Measurements from ENCODE around the gene ING1.

Gene ING1

GRCh38 chr13:110683921-110684320, 29.6 kb upstream of the ING1 start:
- Histone ChIP-seq H3K9me3 (ENCODE audit: control extremely low read depth in 1 of 5, control insufficient read depth in 4 of 5, insufficient read depth in 2 of 5, low read depth in 1 of 5, low read length in 4 of 5) (no peaks in the 10 kb centered on the region), H3K27me3 (replicated peaks in 2 of 5; ENCODE audit: control insufficient read depth in 4 of 5, insufficient read depth in 5 of 5, low read length in 4 of 5) (no peaks in the 10 kb centered on the region), H3K27ac (ENCODE audit: insufficient read depth in 1 of 2, low read depth in 1 of 2, low read length in 2 of 2, poor library complexity in 1 of 2, severe bottlenecking in 2 of 2) (no peak overlapping the region), H3K4me1 (ENCODE audit: control extremely low read depth in 1 of 4, control insufficient read depth in 4 of 4, insufficient read depth in 4 of 4, low read length in 3 of 4) (no peaks in the 10 kb centered on the region), H3K4me3 (ENCODE audit: control insufficient read depth in 1 of 7, extremely low read depth in 1 of 7, insufficient read depth in 4 of 7, low read depth in 2 of 7, low read length in 6 of 7) (no peak overlapping the region), H3K36me3 (ENCODE audit: control insufficient read depth in 4 of 4, insufficient read depth in 4 of 4, low read length in 3 of 4) (peaks cover 8 to 86% (median 58%) of the 10 kb centered on the region in 4 experiments)
- 98% methylated on average over 5 of the region's 5 CpGs for WGBS (ENCODE audit: insufficient coverage)
- DNase-seq: no peak
- ChIA-PET CTCF (interaction anchor here (0.7 to 4.9 kb wide), 11 partner anchors 9 to 228 kb away, joined by 3 to 22 read pairs (median 6); no protein-coding TSS in a partner anchor), POLR2A (no interaction called here)

- CTCF ChIA-PET: interaction anchor here (1.2 to 4.9 kb wide), 8 partner anchors 8 to 39 kb away, joined by 3 to 22 read pairs (median 7); no protein-coding TSS in a partner anchor
- Histone ChIP-seq H3K9me3 (ENCODE audit: control extremely low read depth in 1 of 5, control insufficient read depth in 4 of 5, insufficient read depth in 2 of 5, low read depth in 1 of 5, low read length in 4 of 5) (no peaks in the 10 kb centered on the region), H3K27me3 (replicated peaks in 2 of 5; ENCODE audit: control insufficient read depth in 4 of 5, insufficient read depth in 5 of 5, low read length in 4 of 5) (no peaks in the 10 kb centered on the region), H3K27ac (ENCODE audit: insufficient read depth in 1 of 2, low read depth in 1 of 2, low read length in 2 of 2, poor library complexity in 1 of 2, severe bottlenecking in 2 of 2) (no peak overlapping the region), H3K4me1 (ENCODE audit: control extremely low read depth in 1 of 4, control insufficient read depth in 4 of 4, insufficient read depth in 4 of 4, low read length in 3 of 4) (no peaks in the 10 kb centered on the region), H3K4me3 (ENCODE audit: control insufficient read depth in 1 of 7, extremely low read depth in 1 of 7, insufficient read depth in 4 of 7, low read depth in 2 of 7, low read length in 6 of 7) (no peak overlapping the region), H3K36me3 (ENCODE audit: control insufficient read depth in 4 of 4, insufficient read depth in 4 of 4, low read length in 3 of 4) (peaks cover 8 to 90% (median 57%) of the 10 kb centered on the region in 4 experiments)
- POLR2A ChIA-PET: no interaction called here
- 96% methylated on average over 7 of the region's 8 CpGs for WGBS (ENCODE audit: insufficient coverage)
- no peak for DNase-seq
These were observed 29.0 kb upstream of the ING1 start for GRCh38 chr13:110684388-110685056.

GRCh38 chr13:110685305-110686020, 28.0 kb upstream of the ING1 start:
- no peak for DNase-seq
- H3K9me3 ChIP-seq (ENCODE audit: control extremely low read depth in 1 of 5, control insufficient read depth in 4 of 5, insufficient read depth in 2 of 5, low read depth in 1 of 5, low read length in 4 of 5): no peaks in the 10 kb centered on the region
- H3K27me3 ChIP-seq (replicated peaks in 2 of 5; ENCODE audit: control insufficient read depth in 4 of 5, insufficient read depth in 5 of 5, low read length in 4 of 5): no peaks in the 10 kb centered on the region
- peaks cover 8 to 89% (median 55%) of the 10 kb centered on the region in 4 experiments for H3K36me3 ChIP-seq (ENCODE audit: control insufficient read depth in 4 of 4, insufficient read depth in 4 of 4, low read length in 3 of 4)
- no peaks in the 10 kb centered on the region for H3K4me1 ChIP-seq (ENCODE audit: control extremely low read depth in 1 of 4, control insufficient read depth in 4 of 4, insufficient read depth in 4 of 4, low read length in 3 of 4)
- 97% methylated on average over 5 of the region's 11 CpGs for WGBS (ENCODE audit: insufficient coverage)
- CTCF ChIA-PET: interaction anchor here (4.9 kb wide), 1 partner anchor 39 kb away, joined by 22 read pairs; no protein-coding TSS in a partner anchor
- no peak overlapping the region for H3K4me3 ChIP-seq (ENCODE audit: control insufficient read depth in 1 of 7, extremely low read depth in 1 of 7, insufficient read depth in 4 of 7, low read depth in 2 of 7, low read length in 6 of 7)
- H3K27ac ChIP-seq (ENCODE audit: insufficient read depth in 1 of 2, low read depth in 1 of 2, low read length in 2 of 2, poor library complexity in 1 of 2, severe bottlenecking in 2 of 2): no peak overlapping the region
- POLR2A ChIA-PET: no interaction called here

- Histone ChIP-seq H3K36me3 (ENCODE audit: control insufficient read depth in 4 of 4, insufficient read depth in 4 of 4, low read length in 3 of 4) (peaks cover 6 to 74% (median 42%) of the 10 kb centered on the region in 4 experiments), H3K4me3 (ENCODE audit: control insufficient read depth in 1 of 7, extremely low read depth in 1 of 7, insufficient read depth in 4 of 7, low read depth in 2 of 7, low read length in 6 of 7) (no peak overlapping the region), H3K27me3 (replicated peaks in 2 of 5; ENCODE audit: control insufficient read depth in 4 of 5, insufficient read depth in 5 of 5, low read length in 4 of 5) (no peaks in the 10 kb centered on the region), H3K27ac (ENCODE audit: insufficient read depth in 1 of 2, low read depth in 1 of 2, low read length in 2 of 2, poor library complexity in 1 of 2, severe bottlenecking in 2 of 2) (no peak overlapping the region), H3K4me1 (ENCODE audit: control extremely low read depth in 1 of 4, control insufficient read depth in 4 of 4, insufficient read depth in 4 of 4, low read length in 3 of 4) (no peaks in the 10 kb centered on the region), H3K9me3 (ENCODE audit: control extremely low read depth in 1 of 5, control insufficient read depth in 4 of 5, insufficient read depth in 2 of 5, low read depth in 1 of 5, low read length in 4 of 5) (no peaks in the 10 kb centered on the region)
- ChIA-PET POLR2A (no interaction called here), CTCF (no interaction called here)
- 92% methylated on average over 14 of the region's 16 CpGs for WGBS (ENCODE audit: insufficient coverage)
- no peak for DNase-seq
These were observed 25.8 kb upstream of the ING1 start for GRCh38 chr13:110687736-110688135.

- Histone ChIP-seq H3K27ac (ENCODE audit: insufficient read depth in 1 of 2, low read depth in 1 of 2, low read length in 2 of 2, poor library complexity in 1 of 2, severe bottlenecking in 2 of 2) (no peak overlapping the region), H3K27me3 (replicated peaks in 2 of 5; ENCODE audit: control insufficient read depth in 4 of 5, insufficient read depth in 5 of 5, low read length in 4 of 5) (no peaks in the 10 kb centered on the region), H3K4me1 (ENCODE audit: control extremely low read depth in 1 of 4, control insufficient read depth in 4 of 4, insufficient read depth in 4 of 4, low read length in 3 of 4) (no peaks in the 10 kb centered on the region), H3K9me3 (ENCODE audit: control extremely low read depth in 1 of 5, control insufficient read depth in 4 of 5, insufficient read depth in 2 of 5, low read depth in 1 of 5, low read length in 4 of 5) (no peaks in the 10 kb centered on the region), H3K36me3 (ENCODE audit: control insufficient read depth in 4 of 4, insufficient read depth in 4 of 4, low read length in 3 of 4) (peaks cover 4 to 64% (median 32%) of the 10 kb centered on the region in 4 experiments), H3K4me3 (ENCODE audit: control insufficient read depth in 1 of 7, extremely low read depth in 1 of 7, insufficient read depth in 4 of 7, low read depth in 2 of 7, low read length in 6 of 7) (no peak overlapping the region)
- POLR2A ChIA-PET: no interaction called here
- CTCF ChIA-PET: interaction anchor here (1.8 kb wide), 1 partner anchor 29 kb away, joined by 4 read pairs; no protein-coding TSS in a partner anchor
- DNase-seq: no peak
- 90% methylated on average over 7 of the region's 9 CpGs for WGBS (ENCODE audit: insufficient coverage)
These were observed 24.5 kb upstream of the ING1 start for GRCh38 chr13:110689041-110689440.

- no peaks in the 10 kb centered on the region for H3K27me3 ChIP-seq (replicated peaks in 2 of 5; ENCODE audit: control insufficient read depth in 4 of 5, insufficient read depth in 5 of 5, low read length in 4 of 5)
- no peaks in the 10 kb centered on the region for H3K4me1 ChIP-seq (ENCODE audit: control extremely low read depth in 1 of 4, control insufficient read depth in 4 of 4, insufficient read depth in 4 of 4, low read length in 3 of 4)
- ChIA-PET CTCF (interaction anchor here (1.4 to 1.8 kb wide), 2 partner anchors 19 to 28 kb away, joined by 4 read pairs; no protein-coding TSS in a partner anchor), POLR2A (no interaction called here)
- DNase-seq: no peak
- WGBS (ENCODE audit: insufficient coverage): 98% methylated on average over 12 of the region's 12 CpGs
- peaks cover 4 to 57% (median 27%) of the 10 kb centered on the region in 4 experiments for H3K36me3 ChIP-seq (ENCODE audit: control insufficient read depth in 4 of 4, insufficient read depth in 4 of 4, low read length in 3 of 4)
- no peak overlapping the region for H3K27ac ChIP-seq (ENCODE audit: insufficient read depth in 1 of 2, low read depth in 1 of 2, low read length in 2 of 2, poor library complexity in 1 of 2, severe bottlenecking in 2 of 2)
- H3K4me3 ChIP-seq (ENCODE audit: control insufficient read depth in 1 of 7, extremely low read depth in 1 of 7, insufficient read depth in 4 of 7, low read depth in 2 of 7, low read length in 6 of 7): no peak overlapping the region
- H3K9me3 ChIP-seq (ENCODE audit: control extremely low read depth in 1 of 5, control insufficient read depth in 4 of 5, insufficient read depth in 2 of 5, low read depth in 1 of 5, low read length in 4 of 5): no peaks in the 10 kb centered on the region
These were observed 23.8 kb upstream of the ING1 start for GRCh38 chr13:110689711-110690110.

GRCh38 chr13:110690516-110690915, 23.0 kb upstream of the ING1 start:
- H3K27me3 ChIP-seq (replicated peaks in 2 of 5; ENCODE audit: control insufficient read depth in 4 of 5, insufficient read depth in 5 of 5, low read length in 4 of 5): no peaks in the 10 kb centered on the region
- H3K27ac ChIP-seq (ENCODE audit: insufficient read depth in 1 of 2, low read depth in 1 of 2, low read length in 2 of 2, poor library complexity in 1 of 2, severe bottlenecking in 2 of 2): no peak overlapping the region
- ChIA-PET POLR2A (no interaction called here), CTCF (interaction anchor here (1.4 to 1.8 kb wide), 2 partner anchors 18 to 27 kb away, joined by 4 read pairs; no protein-coding TSS in a partner anchor)
- no peak overlapping the region for H3K4me3 ChIP-seq (ENCODE audit: control insufficient read depth in 1 of 7, extremely low read depth in 1 of 7, insufficient read depth in 4 of 7, low read depth in 2 of 7, low read length in 6 of 7)
- no peak for DNase-seq
- H3K36me3 ChIP-seq (ENCODE audit: control insufficient read depth in 4 of 4, insufficient read depth in 4 of 4, low read length in 3 of 4): peaks cover 4 to 50% (median 26%) of the 10 kb centered on the region in 4 experiments
- 98% methylated on average over 8 of the region's 8 CpGs for WGBS (ENCODE audit: insufficient coverage)
- H3K4me1 ChIP-seq (ENCODE audit: control extremely low read depth in 1 of 4, control insufficient read depth in 4 of 4, insufficient read depth in 4 of 4, low read length in 3 of 4): no peaks in the 10 kb centered on the region
- no peaks in the 10 kb centered on the region for H3K9me3 ChIP-seq (ENCODE audit: control extremely low read depth in 1 of 5, control insufficient read depth in 4 of 5, insufficient read depth in 2 of 5, low read depth in 1 of 5, low read length in 4 of 5)

All from common myeloid progenitor, CD34-positive (primary cell).